IMR-90 (cell line): ENCODE measurements around the gene TNNI3K. TPM values are rescaled to one million over a fixed set of nuclear protein-coding genes. Genes with fewer than 3 reads are reported as not detected.

ENCODE experiments used
- ATAC-seq: fragments of 200-7000 bp; cut with Tn5 transposase; 2 replicates; pipeline ENCODE4 v1.9.1; 2020; ENCODE audit warnings: low read depth, mild to moderate bottlenecking, moderate library complexity
- BruUV-seq: library from RNA; stranded (reverse); fragments of 400-500 nt; replicated peaks from 2 replicates; lab custom pipeline; 2021; lab: Mats Ljungman, UMichigan
- CTCF ChIA-PET: fragments of 300-600 bp; formaldehyde crosslinking; extraction: SDS; loops from one replicate; lab custom pipeline; 2021; ENCODE audit warnings: antibody characterized with exemption; lab: Yijun Ruan, JAX
- POLR2A ChIA-PET: fragments of 300-600 bp; sonication (Branson Sonifier 250); formaldehyde crosslinking; loops from one replicate; lab custom pipeline; 2022; ENCODE audit warnings: antibody characterized with exemption; ENCODE audit not compliant: unreplicated experiment; lab: Charles Lee
- DNase-seq: peaks from one replicate; pipeline ENCODE4 v3.0.0; 2013
- H2AFZ ChIP-seq: replicated peaks from 2 replicates; pipeline ENCODE3; 2013; ENCODE audit warnings: low read length, mild to moderate bottlenecking; ENCODE audit not compliant: poor library complexity
- H2AK5ac ChIP-seq: 2 replicates; pipeline ENCODE4 v1.6.1; 2013; ENCODE audit warnings: low read depth, low read length, inconsistent platforms
- H2AK9ac ChIP-seq: replicated peaks from 2 replicates; pipeline ENCODE3; 2013; ENCODE audit warnings: mild to moderate bottlenecking, low read depth, low read length, moderate library complexity; ENCODE audit not compliant: poor library complexity
- H2BK120ac ChIP-seq: 2 replicates; pipeline ENCODE4 v1.6.1; 2013; ENCODE audit warnings: low read depth, low read length, inconsistent platforms
- H2BK15ac ChIP-seq: 3 replicates; pipeline ENCODE4 v1.6.1; 2013; ENCODE audit warnings: low read depth, low read length, inconsistent platforms
- H2BK20ac ChIP-seq: 2 replicates; pipeline ENCODE4 v1.6.1; 2013; ENCODE audit warnings: low read depth, mild to moderate bottlenecking, inconsistent platforms, low read length, moderate library complexity
- H2BK5ac ChIP-seq: 2 replicates; pipeline ENCODE4 v1.6.1; 2013; ENCODE audit warnings: mild to moderate bottlenecking, low read depth, low read length, inconsistent platforms; ENCODE audit not compliant: poor library complexity, severe bottlenecking
- H3K14ac ChIP-seq: replicated peaks from 2 replicates; pipeline ENCODE4 v1.6.1; 2013; ENCODE audit warnings: low read depth, low read length, inconsistent platforms
- H3K18ac ChIP-seq: 2 replicates; pipeline ENCODE4 v1.6.1; 2013; ENCODE audit warnings: low read depth, low read length, control low read depth
- H3K23ac ChIP-seq: 2 replicates; pipeline ENCODE4 v1.6.1; 2013; ENCODE audit warnings: low read depth, low read length, inconsistent platforms
- H3K27ac ChIP-seq: 2 replicates; pipeline ENCODE4 v1.5.1; 2013; ENCODE audit warnings: mild to moderate bottlenecking, control low read depth, low read length; ENCODE audit not compliant: insufficient read depth
- H3K27me3 ChIP-seq: 2 replicates; pipeline ENCODE4 v1.6.1; 2013; ENCODE audit warnings: low read length; ENCODE audit not compliant: control insufficient read depth, insufficient read depth
- H3K36me3 ChIP-seq: 2 replicates; pipeline ENCODE4 v1.6.1; 2013; ENCODE audit warnings: low read length, mixed read lengths; ENCODE audit not compliant: control insufficient read depth, insufficient read depth
- H3K4ac ChIP-seq: 2 replicates; pipeline ENCODE4 v1.6.1; 2013; ENCODE audit warnings: low read depth, low read length, inconsistent platforms
- H3K4me1 ChIP-seq: 2 replicates; pipeline ENCODE4 v1.6.1; 2013; ENCODE audit warnings: low read length, mixed read lengths; ENCODE audit not compliant: control insufficient read depth, insufficient read depth
- H3K4me2 ChIP-seq: 2 replicates; pipeline ENCODE4 v1.6.1; 2013; ENCODE audit warnings: low read depth, mild to moderate bottlenecking, control low read depth, low read length, moderate library complexity
- H3K4me3 ChIP-seq: 2 replicates; pipeline ENCODE4 v1.5.1; 2013; ENCODE audit warnings: low read depth, mild to moderate bottlenecking, control low read depth, low read length, moderate library complexity; ENCODE audit not compliant: insufficient read depth
- H3K56ac ChIP-seq: 2 replicates; pipeline ENCODE4 v1.6.1; 2013; ENCODE audit warnings: low read length, inconsistent platforms; ENCODE audit not compliant: insufficient read depth; ENCODE audit errors: extremely low read depth
- H3K79me1 ChIP-seq, 2 experiments: 2 replicates each; pipeline ENCODE4 v1.6.1; 2013; ENCODE audit warnings: low read length in 2 of 2, inconsistent platforms in 1 of 2, low read depth in 1 of 2
- H3K9ac ChIP-seq: 2 replicates; pipeline ENCODE4 v1.6.1; 2013; ENCODE audit warnings: low read depth, low read length, control low read depth
- H3K9me1 ChIP-seq: 2 replicates; pipeline ENCODE4 v1.6.1; 2013; ENCODE audit warnings: low read length, inconsistent platforms; ENCODE audit not compliant: insufficient read depth
- H3K9me3 ChIP-seq: 2 replicates; pipeline ENCODE4 v1.6.1; 2013; ENCODE audit warnings: low read length; ENCODE audit not compliant: control insufficient read depth, insufficient read depth
- H4K20me1 ChIP-seq: 2 replicates; pipeline ENCODE4 v1.6.1; 2013; ENCODE audit warnings: low read length, inconsistent platforms; ENCODE audit not compliant: insufficient read depth
- H4K5ac ChIP-seq: 2 replicates; pipeline ENCODE4 v1.6.1; 2013; ENCODE audit warnings: mild to moderate bottlenecking, low read depth, low read length, control low read depth
- H4K8ac ChIP-seq, 2 experiments: 2 replicates each; pipeline ENCODE4 v1.6.1; 2013; ENCODE audit warnings: low read depth in 2 of 2, low read length in 2 of 2, control low read depth in 1 of 2, inconsistent platforms in 1 of 2
- H4K91ac ChIP-seq: 2 replicates; pipeline ENCODE4 v1.6.1; 2013; ENCODE audit warnings: low read depth, low read length, inconsistent platforms; ENCODE audit not compliant: insufficient read depth
- BHLHE40 ChIP-seq: fragments of 150-350 bp; IDR thresholded peaks from 2 replicates; pipeline ENCODE4 v1.6.1; 2016; ENCODE audit warnings: mild to moderate bottlenecking, low read depth, low read length
- CEBPB ChIP-seq: IDR thresholded peaks from 2 replicates; pipeline ENCODE4 v1.6.1; 2012; ENCODE audit warnings: low read depth, low read length, improper control_type of control experiment
- CHD1 ChIP-seq: IDR thresholded peaks from 2 replicates; pipeline ENCODE4 v1.6.1; 2012; ENCODE audit warnings: low read depth, low read length, improper control_type of control experiment
- CTCF ChIP-seq: conservative IDR thresholded peaks from 2 replicates; pipeline ENCODE4 v1.5.1; 2012; ENCODE audit warnings: mild to moderate bottlenecking, low read depth, low read length, improper control_type of control experiment
- ELK1 ChIP-seq: fragments of 150-350 bp; IDR thresholded peaks from 2 replicates; pipeline ENCODE4 v1.6.1; 2016; ENCODE audit warnings: low read depth, mild to moderate bottlenecking, low read length, moderate library complexity, borderline replicate concordance
- FOS ChIP-seq: fragments of 150-350 bp; IDR thresholded peaks from 2 replicates; pipeline ENCODE4 v1.6.1; 2016; ENCODE audit warnings: low read depth, low read length
- MAFK ChIP-seq: IDR thresholded peaks from 2 replicates; pipeline ENCODE4 v1.6.1; 2012; ENCODE audit warnings: low read depth, low read length, improper control_type of control experiment
- MAZ ChIP-seq: IDR thresholded peaks from 2 replicates; pipeline ENCODE4 v1.6.1; 2012; ENCODE audit warnings: low read depth, mild to moderate bottlenecking, low read length, improper control_type of control experiment, moderate library complexity, borderline replicate concordance
- MXI1 ChIP-seq: IDR thresholded peaks from 2 replicates; pipeline ENCODE4 v1.6.1; 2012; ENCODE audit warnings: low read depth, mild to moderate bottlenecking, low read length, moderate library complexity, borderline replicate concordance
- NFE2L2 ChIP-seq: fragments of 150-350 bp; IDR thresholded peaks from 2 replicates; pipeline ENCODE4 v1.6.1; 2016; ENCODE audit warnings: low read depth, mild to moderate bottlenecking, low read length
- POLR2A ChIP-seq: IDR thresholded peaks from 2 replicates; pipeline ENCODE4 v1.6.1; 2012; ENCODE audit warnings: mild to moderate bottlenecking, low read depth, low read length
- RAD21 ChIP-seq: IDR thresholded peaks from 2 replicates; pipeline ENCODE4 v1.6.1; 2012; ENCODE audit warnings: low read length, improper control_type of control experiment
- RCOR1 ChIP-seq: IDR thresholded peaks from 2 replicates; pipeline ENCODE4 v1.6.1; 2012; ENCODE audit warnings: mild to moderate bottlenecking, low read length, improper control_type of control experiment; ENCODE audit not compliant: insufficient replicate concordance
- RFX5 ChIP-seq: IDR thresholded peaks from 2 replicates; pipeline ENCODE4 v1.8.0; 2012; ENCODE audit warnings: low read depth, mild to moderate bottlenecking, low read length, moderate library complexity
- SMC3 ChIP-seq: fragments of 150-350 bp; IDR thresholded peaks from 2 replicates; pipeline ENCODE4 v1.6.1; 2016; ENCODE audit warnings: low read depth, mild to moderate bottlenecking, antibody characterized with exemption, low read length, moderate library complexity
- USF2 ChIP-seq: fragments of 150-350 bp; IDR thresholded peaks from 2 replicates; pipeline ENCODE4 v1.6.1; 2017; ENCODE audit warnings: mild to moderate bottlenecking, antibody characterized with exemption, low read length, low read depth
- WGBS, 2 experiments: methylation state at CpG; one replicate each; pipeline versions ENCODE4 v1.1.5 to v1.1.7; 2013; ENCODE audit warnings: missing lambda C conversion rate in 2 of 2; ENCODE audit not compliant: insufficient read length in 1 of 2; ENCODE audit errors: extremely low coverage in 2 of 2; 5-methylcytosine and 5-hydroxymethylcytosine counted together
- dilution Hi-C: fragments of 300-500 bp; cut with HindIII; formaldehyde crosslinking; loops from one replicate; pipeline ENCODE4 v1.14.3; 2018; ENCODE audit warnings: low sequenced_read_pairs; ENCODE audit not compliant: unreplicated experiment
- in situ Hi-C: fragments of 300-500 bp; cut with MboI; formaldehyde crosslinking; loops from 3 replicates; pipeline ENCODE4 v1.14.3; 2019; ENCODE audit warnings: low sequenced_read_pairs, inconsistent platforms, mixed read lengths
- intact Hi-C: fragments of 100-400 bp; cut with micrococcal nuclease; formaldehyde crosslinking; loops from 2 replicates; pipeline ENCODE4 v1.10.0; 2022
- polyA plus RNA-seq, 3 experiments: library from polyadenylated mRNA; depleted of rRNA; stranded (reverse); fragments of >200 nt; gene quantifications; 2 replicates each; pipeline ENCODE4 v1.2.3, GENCODE V29; 2012; ENCODE audit warnings: low replicate concordance in 1 of 3
- total RNA-seq: library from RNA; depleted of rRNA; stranded (reverse); fragments of >200 nt; gene quantifications from 2 replicates; pipeline ENCODE4 v1.2.3, GENCODE V29; 2012

The TNNI3K gene
- total and polyA plus RNA-seq, 2 of the 4 experiments (the other 2 are of a cell fraction) = 0.90 to 1.3 TPM

- in situ Hi-C loops = no loop called here
- Histone ChIP-seq H3K18ac (no peak overlapping the region), H2AFZ (no peak overlapping the region), H4K8ac (no peak overlapping the region), H3K23ac (no peak overlapping the region), H4K5ac (no peak overlapping the region), H3K14ac (no peak overlapping the region), H3K4me3 (no peak overlapping the region), H3K4me1 (peaks cover 2% of the 10 kb centered on the region; the same call in 1 of the 2 replicates), H3K27me3 (no peaks in the 10 kb centered on the region), H2AK9ac (no peak overlapping the region), H3K79me1 (no peaks in the 10 kb centered on the region), H2BK120ac (no peak overlapping the region), H3K36me3 (no peaks in the 10 kb centered on the region), H3K4me2 (no peak overlapping the region), H2BK5ac (no peak overlapping the region), H3K4ac (no peak overlapping the region), H4K20me1 (no peaks in the 10 kb centered on the region), H4K91ac (no peak overlapping the region), H3K9me1 (no peaks in the 10 kb centered on the region), H3K9me3 (no peaks in the 10 kb centered on the region), H2AK5ac (no peak overlapping the region), H3K56ac (no peak overlapping the region), H3K9ac (no peak overlapping the region), H2BK20ac (no peak overlapping the region), H2BK15ac (no peak overlapping the region), H3K27ac (no peak overlapping the region)
- no CpG with 5 or more reads among the region's 2 CpGs for WGBS, 2 experiments
- ChIA-PET POLR2A (no interaction called here), CTCF (no interaction called here)
- dilution Hi-C loops = no loop called here
- ATAC-seq (no peak), DNase-seq (no peak)
- no TSS peak for BruUV-seq
- intact Hi-C loops = no loop called here
- no peak for TF ChIP-seq USF2
- TF ChIP-seq ELK1 = no peak
- no peak for TF ChIP-seq CTCF
- TF ChIP-seq SMC3 = no peak
- TF ChIP-seq RFX5 = no peak
- no peak for TF ChIP-seq MAFK
- no peak for TF ChIP-seq MXI1
- TF ChIP-seq RCOR1 = no peak
- no peak for TF ChIP-seq FOS
- TF ChIP-seq POLR2A = no peak
- TF ChIP-seq MAZ = no peak
- no peak for TF ChIP-seq BHLHE40
- no peak for TF ChIP-seq CEBPB
- no peak for TF ChIP-seq NFE2L2
- TF ChIP-seq RAD21 = no peak
- TF ChIP-seq CHD1 = no peak
Observed at GRCh38 chr1:74340656-74341055, 105.5 kb downstream of the TNNI3K start.
